HG02938 (cell line): ENCODE results near the gene ZNF217.
A peak's percentile ranks its signal among the peaks of the same experiment; 100 is the strongest.
"Not testable (repeated sequence)": the region's sequence is repeated elsewhere in the genome, so short reads cannot be mapped to it uniquely, and the experiment has no call there.

Experiments
- ATAC-seq: cut with Tn5 transposase; IDR thresholded peaks from one replicate; pipeline ENCODE4 v1.9.1; 2021; ENCODE audit warnings: mild to moderate bottlenecking, moderate library complexity; ENCODE audit not compliant: unreplicated experiment

Gene ZNF217

GRCh38 chr20:53593466-53594007, at the start of gene ZNF217:
Gene ZNF217 (minus strand): TSS chr20:53593839. CDS start chr20:53582826, 11,013 bp downstream.
- peak; percentile 24 for ATAC-seq

GRCh38 chr20:53643031-53643832, 49.6 kb upstream of the ZNF217 start:
- ATAC-seq, result peak; percentile 99

- peak; percentile 35 for ATAC-seq
Measured at GRCh38 chr20:53642196-53643030, 48.8 kb upstream of the ZNF217 start.

GRCh38 chr20:53639647-53640440, 46.2 kb upstream of the ZNF217 start:
- no peak for ATAC-seq

- ATAC-seq, result no peak
Measured at GRCh38 chr20:53639128-53639527, 45.5 kb upstream of the ZNF217 start.

- not testable (repeated sequence) for ATAC-seq
Measured at GRCh38 chr20:53637310-53637709, 43.7 kb upstream of the ZNF217 start.

- ATAC-seq, result no peak
Measured at GRCh38 chr20:53636540-53637097, 43.0 kb upstream of the ZNF217 start.

- no peak for ATAC-seq
Measured at GRCh38 chr20:53635221-53635620, 41.6 kb upstream of the ZNF217 start.

GRCh38 chr20:53631909-53632662, 38.4 kb upstream of the ZNF217 start:
- no peak for ATAC-seq

- ATAC-seq, result no peak
Measured at GRCh38 chr20:53629436-53629835, 35.8 kb upstream of the ZNF217 start.

GRCh38 chr20:53628758-53629157, 35.1 kb upstream of the ZNF217 start:
- ATAC-seq, result not testable (repeated sequence)

GRCh38 chr20:53628076-53628475, 34.4 kb upstream of the ZNF217 start:
- no peak for ATAC-seq

- not testable (repeated sequence) for ATAC-seq
Measured at GRCh38 chr20:53627001-53627400, 33.4 kb upstream of the ZNF217 start.

- no peak for ATAC-seq
Measured at GRCh38 chr20:53626584-53626983, 32.9 kb upstream of the ZNF217 start.

GRCh38 chr20:53625311-53626129, 31.9 kb upstream of the ZNF217 start:
- no peak for ATAC-seq

GRCh38 chr20:53624927-53625250, 31.2 kb upstream of the ZNF217 start:
- not testable (repeated sequence) for ATAC-seq

GRCh38 chr20:53623454-53624211, 30.0 kb upstream of the ZNF217 start:
- ATAC-seq, result no peak

- ATAC-seq, result no peak
Measured at GRCh38 chr20:53623134-53623453, 29.5 kb upstream of the ZNF217 start.
